CD4-positive, alpha-beta T cell treated with Interleukin-12 subunit alpha and Interleukin-12 subunit beta, for 1 hour (primary cell): ENCODE measurements around the gene ZNF860.
"Not testable (repeated sequence)": the region's sequence is repeated elsewhere in the genome, so short reads cannot be mapped to it uniquely, and the experiment has no call there.

Source experiments
- DNase-seq: peaks from one replicate; pipeline ENCODE4 v3.0.0-alpha.2; 2020

ZNF860 gene

DNA sequence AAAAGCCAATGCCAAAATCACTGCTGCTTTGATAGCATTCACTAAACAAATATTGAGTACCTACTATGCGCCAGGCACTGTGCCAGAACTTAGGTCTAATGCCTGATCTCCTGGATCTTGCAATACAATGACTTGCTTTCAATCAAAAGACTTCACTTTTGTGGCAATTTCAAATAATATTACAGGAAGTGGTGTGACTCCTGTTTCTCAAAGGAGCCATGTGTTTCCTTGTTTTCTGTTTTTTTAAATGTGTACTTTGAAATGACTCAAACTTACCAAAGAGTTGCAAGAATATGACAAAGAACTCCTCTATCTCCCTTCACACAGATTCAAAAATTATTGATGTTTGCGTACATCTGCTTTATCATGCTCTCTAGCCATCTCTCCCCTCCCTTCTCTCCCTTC is 18.7 kb upstream of the ZNF860 start:
- DNase-seq = no peak

GRCh38 chr3:31966978-31967591 is 14.5 kb upstream of the ZNF860 start:
- no peak for DNase-seq

GRCh38 chr3:31967592-31967991 is 14.0 kb upstream of the ZNF860 start:
- DNase-seq = no peak

DNA sequence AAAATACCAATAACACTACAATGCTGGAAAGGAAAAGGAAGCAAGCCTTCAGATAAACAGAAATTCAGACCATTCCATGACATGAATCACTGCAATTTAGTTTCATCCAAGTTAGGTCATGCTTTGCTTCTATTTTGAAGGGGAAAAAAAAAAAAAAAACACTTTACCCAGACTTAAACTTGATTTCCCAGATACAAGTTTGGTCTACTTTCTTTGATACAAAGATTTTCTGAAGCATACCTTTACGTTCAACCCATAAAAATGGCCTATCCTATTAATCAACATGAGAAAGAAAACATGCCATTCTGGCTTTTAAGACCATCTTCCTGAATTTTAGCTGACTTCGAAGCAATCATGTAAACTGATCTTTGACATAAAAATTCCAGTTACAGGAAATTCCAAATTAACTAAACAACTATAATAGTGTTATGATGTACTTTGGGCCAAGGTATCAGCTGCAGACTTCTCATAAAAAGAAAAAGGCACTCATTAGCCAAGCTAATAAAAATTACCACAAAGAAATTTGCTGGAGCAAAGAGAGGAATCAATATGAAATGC is 13.1 kb upstream of the ZNF860 start:
- DNase-seq = no peak

DNA sequence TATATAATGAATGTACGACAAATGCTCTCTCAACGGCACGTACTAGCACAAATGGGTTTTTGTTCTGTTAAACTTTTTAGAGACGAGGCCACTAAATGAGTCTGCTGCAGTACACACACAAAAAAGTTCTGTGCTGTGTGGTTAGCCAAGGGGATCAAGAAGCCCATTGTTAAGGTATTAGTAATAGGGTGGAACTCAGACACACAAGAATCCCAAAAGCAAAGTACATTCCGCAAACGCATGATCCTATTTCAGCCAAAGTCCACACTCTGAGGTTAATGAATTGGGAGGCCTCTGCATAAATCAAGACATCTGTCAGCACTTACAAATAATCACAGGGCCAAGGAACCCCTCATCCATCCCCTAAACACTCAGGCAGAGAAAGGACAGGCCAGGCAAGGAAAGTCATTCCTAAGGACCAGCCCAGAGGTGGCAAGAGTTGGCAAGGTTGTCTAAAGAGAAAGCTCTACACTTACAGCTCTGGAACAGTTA is 12.6 kb upstream of the ZNF860 start:
- DNase-seq = no peak

- DNase-seq = no peak
These were observed 9.9 kb upstream of the ZNF860 start for GRCh38 chr3:31971607-31972006.

GRCh38 chr3:31973081-31973480 is 8.5 kb upstream of the ZNF860 start:
- no peak for DNase-seq

- no peak for DNase-seq
These were observed 7.7 kb upstream of the ZNF860 start for GRCh38 chr3:31973837-31974236.

GRCh38 chr3:31974471-31974870 is 7.1 kb upstream of the ZNF860 start:
- no peak for DNase-seq

DNA sequence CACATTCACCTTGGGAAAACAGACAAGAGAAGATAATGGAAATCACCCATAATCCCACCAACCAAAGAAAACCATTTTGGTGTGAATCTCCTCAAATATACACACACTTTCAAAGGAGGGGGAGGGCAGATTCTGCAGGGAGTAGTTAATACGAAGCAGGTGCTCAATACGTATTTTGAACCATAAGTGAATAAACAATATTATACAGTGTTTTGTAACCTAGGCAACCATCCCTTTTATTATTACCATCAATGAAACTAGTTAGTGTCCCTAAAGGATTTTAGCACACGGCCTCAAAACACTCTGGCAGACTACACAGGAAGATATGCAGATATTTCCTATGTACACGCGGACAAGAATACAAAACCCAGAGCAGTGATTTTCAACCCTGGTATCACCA is 6.6 kb upstream of the ZNF860 start:
- no peak for DNase-seq

GRCh38 chr3:31976302-31976701 is 5.2 kb upstream of the ZNF860 start:
- DNase-seq = no peak

DNA sequence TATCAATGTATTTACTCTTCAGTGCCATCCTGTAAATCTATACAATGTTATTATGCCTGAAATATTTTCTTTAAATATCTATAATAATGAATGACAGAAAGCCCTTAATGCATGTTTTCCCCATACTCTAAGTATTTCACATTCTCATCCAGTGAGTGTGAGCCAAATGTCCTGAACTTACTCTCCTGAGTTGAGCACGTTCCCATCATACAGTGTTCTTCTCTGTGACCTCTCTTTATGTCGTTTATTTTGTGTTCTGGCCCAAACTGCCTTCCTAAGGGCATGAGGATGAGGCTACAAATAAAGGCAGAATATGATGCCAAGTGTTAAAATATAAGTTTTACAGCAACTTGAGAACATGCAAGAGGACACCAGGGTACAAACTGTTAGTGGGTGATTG is 3.8 kb upstream of the ZNF860 start:
- DNase-seq = no peak

DNA sequence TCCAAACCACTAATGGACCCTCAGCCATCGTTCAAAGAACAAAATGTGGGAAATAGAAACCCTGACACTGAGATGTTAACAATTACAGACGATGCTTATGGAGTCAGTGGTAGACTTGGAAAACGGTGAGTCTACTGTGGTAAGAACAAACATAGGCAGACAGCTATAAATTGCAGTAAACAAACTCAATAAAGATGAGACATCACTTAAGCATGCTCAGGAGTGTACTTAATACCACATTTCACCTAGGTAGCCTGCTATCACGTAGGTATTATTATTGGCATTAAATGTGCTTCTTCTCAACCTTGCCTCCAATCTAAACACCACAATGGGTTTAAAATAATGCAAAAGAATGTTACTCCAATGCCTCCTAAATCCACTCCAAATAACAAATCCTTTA is 3.0 kb upstream of the ZNF860 start:
- no peak for DNase-seq

DNA sequence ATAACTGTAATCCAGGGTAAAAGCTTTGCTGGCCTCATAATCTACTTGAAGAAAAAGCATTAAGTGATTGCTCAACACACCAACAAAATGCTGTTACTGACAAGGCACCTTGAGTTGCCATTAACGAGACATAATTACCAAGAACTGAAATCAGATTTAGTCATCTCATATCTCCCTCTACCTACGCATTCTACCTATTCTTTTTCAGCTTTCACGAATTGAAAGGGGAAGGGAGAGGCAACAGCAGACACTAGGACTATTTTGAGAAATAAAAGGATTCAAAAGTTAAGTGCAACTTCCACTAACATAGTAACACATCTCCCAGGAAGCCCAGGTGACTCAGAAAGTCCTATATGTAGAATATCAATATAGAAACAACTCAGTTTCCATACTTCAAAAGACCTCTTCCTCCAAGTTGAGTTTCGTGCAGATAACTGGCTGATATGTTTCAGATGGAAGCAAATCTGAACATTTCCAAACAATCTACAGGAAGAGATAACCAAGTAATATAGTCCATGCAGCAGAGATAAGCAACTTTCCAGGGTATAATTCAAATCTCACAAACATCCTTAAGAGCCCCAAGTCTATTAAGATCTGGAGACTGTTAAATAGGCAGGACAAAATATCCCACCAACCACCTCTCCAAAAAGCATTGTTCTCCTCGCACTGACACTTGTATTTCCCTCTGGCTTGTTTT is 2.4 kb upstream of the ZNF860 start:
- no peak for DNase-seq

GRCh38 chr3:31980530-31981205 is 882 bp upstream of the ZNF860 start:
- DNase-seq = no peak

GRCh38 chr3:31984321-31984720 is 2.8 kb downstream of the ZNF860 start:
- no peak for DNase-seq

DNA sequence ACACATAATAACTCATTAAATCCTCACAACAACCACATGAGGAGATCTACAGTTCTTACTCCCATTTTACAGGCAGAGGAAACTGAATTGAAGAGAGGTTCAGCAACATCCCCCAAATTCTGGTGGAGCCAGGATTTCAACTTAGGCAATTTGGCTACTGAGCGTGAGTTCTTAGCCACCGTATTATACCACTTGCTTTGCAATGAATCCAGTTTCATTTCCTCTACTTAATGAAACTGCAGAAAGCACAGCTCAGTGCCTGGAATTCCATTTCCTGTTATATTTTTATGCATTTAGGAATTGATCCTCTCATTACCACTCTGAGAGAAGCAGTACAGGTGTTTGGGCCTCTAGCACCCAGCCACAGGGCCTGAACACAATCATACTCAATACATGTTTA is 4.3 kb downstream of the ZNF860 start:
- DNase-seq = no peak

- no peak for DNase-seq
These were observed 6.7 kb downstream of the ZNF860 start for GRCh38 chr3:31988271-31988670.

DNA sequence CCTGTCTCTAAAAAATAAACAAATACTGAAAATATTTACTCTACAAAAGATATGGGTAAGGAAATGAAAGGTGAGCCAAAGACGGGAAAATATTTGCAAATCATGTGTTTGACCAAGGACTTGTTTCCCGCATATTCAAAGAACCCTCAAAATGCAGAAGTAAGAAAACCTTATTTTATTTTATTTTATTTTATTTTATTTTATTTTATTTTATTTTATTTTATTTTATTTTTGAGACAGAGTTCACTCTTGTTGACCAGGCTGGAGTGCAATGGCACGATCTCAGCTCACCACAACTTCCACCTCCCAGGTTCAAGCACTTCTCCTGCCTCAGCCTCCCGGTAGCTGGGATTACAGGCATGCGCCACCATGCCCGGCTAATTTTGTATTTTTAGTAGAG is 11.4 kb downstream of the ZNF860 start:
- DNase-seq = not testable (repeated sequence)

DNA sequence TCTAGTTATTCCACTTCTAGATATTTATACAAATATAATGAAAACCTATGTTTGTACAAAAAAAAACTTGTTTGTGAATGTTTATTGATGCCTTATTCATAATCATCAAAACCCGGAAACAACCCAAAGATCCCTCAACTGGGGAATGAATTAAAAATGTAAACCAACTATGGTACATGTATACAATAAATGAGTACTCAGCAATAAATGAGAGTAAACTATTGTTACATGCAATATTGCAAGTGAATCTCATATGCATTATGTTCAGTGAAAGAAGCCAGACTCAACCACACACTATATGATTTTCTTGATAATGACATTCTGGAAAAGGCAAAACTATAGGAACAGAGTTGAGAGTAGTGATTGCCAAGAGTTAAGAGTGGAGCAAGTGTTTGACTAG is 12.3 kb downstream of the ZNF860 start:
- DNase-seq = no peak

DNA sequence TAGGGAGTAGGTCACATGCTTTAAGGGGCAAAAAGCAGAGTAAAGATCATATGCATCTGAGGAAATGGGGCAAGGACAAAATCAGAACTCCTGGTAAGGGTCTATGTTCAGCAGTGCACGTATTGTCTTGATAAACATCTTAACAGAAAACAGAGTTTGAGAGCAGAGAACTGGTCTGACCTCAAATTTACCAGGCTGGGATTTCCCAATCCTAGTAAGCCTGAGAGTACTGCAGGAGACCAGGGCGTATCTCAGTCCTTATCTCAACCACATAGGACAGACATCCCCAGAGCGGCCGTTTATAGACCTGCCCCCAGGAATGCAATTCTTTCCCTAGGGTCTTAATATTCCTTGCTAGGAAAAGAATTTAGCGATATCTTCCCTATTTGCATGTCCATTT is 13.5 kb downstream of the ZNF860 start:
- DNase-seq = not testable (repeated sequence)

GRCh38 chr3:31996195-31996594 is 14.6 kb downstream of the ZNF860 start:
- no peak for DNase-seq

- no peak for DNase-seq
These were observed 15.9 kb downstream of the ZNF860 start for GRCh38 chr3:31997500-31997899.

- no peak for DNase-seq
These were observed 18.4 kb downstream of the ZNF860 start for GRCh38 chr3:31999907-32000439.
